ENCODE results near the gene GET4.

Gene GET4

DNA sequence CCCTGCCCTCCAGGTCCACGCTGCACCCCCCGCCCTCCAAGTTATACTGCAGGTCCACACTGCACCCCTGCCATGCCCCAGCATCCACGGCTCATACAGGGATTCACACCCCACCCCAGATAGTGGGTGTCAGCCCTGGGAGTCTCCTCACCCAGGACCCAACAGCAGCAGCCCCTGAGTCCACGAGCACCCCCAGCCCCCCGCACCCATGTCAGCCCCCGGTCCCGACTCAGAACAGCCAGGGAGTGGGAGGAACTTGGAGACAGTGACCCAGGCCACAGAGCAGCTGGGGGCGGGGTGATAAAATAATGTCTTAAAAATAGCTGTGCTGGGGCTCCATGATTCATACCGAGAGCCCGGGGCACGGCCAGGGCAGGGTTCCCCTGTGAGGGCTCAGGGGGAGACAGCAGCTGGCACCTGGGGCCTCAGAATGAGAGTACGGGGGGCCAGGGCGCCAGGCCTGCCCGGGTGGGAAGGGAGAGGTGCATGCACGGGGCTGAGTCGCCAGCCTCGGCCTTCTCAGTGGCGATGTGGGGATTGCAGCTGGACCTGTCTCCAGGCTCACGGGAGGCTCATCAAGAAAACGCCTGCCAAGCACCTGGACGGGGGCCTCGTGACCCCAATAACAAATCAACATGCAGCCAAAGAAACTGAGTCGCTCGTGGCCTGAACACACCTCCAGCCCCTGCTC is 48.3 kb downstream of the GET4 start:
- no peak overlapping the region for H3K4me3 ChIP-seq (ENCODE audit: low read length)
- peaks cover 71% of the 10 kb centered on the region for H3K27me3 ChIP-seq (replicated peaks; ENCODE audit: insufficient read depth, low read length)
- no peak overlapping the region for H3K27ac ChIP-seq (ENCODE audit: low read length)
- H3K9ac ChIP-seq (ENCODE audit: low read length): no peak overlapping the region
- H4K20me1 ChIP-seq (ENCODE audit: insufficient read depth, low read length): no peaks in the 10 kb centered on the region
- no peaks in the 10 kb centered on the region for H3K9me2 ChIP-seq (replicated peaks; ENCODE audit: insufficient read depth, low read length)
- no peaks in the 10 kb centered on the region for H3K79me2 ChIP-seq (ENCODE audit: low read length)
- TF ChIP-seq CTCF (IDR thresholded peaks at IDR 0.05; ENCODE audit: low read length) (no peak), EZH2 (optimal IDR thresholded peaks at IDR 0.05; ENCODE audit: low read depth, low read length) (no peak), EZH2phosphoT487 (IDR thresholded peaks at IDR 0.05; ENCODE audit: low read length) (no peak)
- no peaks in the 10 kb centered on the region for H3K36me3 ChIP-seq (replicated peaks; ENCODE audit: insufficient read depth, low read length)
- DNase-seq: peak; percentile 21
- H3K4me2 ChIP-seq (ENCODE audit: low read depth, low read length): peak overlapping the region; percentile 62
- H3F3A ChIP-seq (ENCODE audit: insufficient read depth, low read length): peaks cover 5% of the 10 kb centered on the region; the same call in 1 of the 2 replicates
- no peaks in the 10 kb centered on the region for H3K9me3 ChIP-seq (replicated peaks; ENCODE audit: insufficient read depth, low read length)
- no peak overlapping the region for H2AFZ ChIP-seq (ENCODE audit: low read length)
- H3K4me1 ChIP-seq (ENCODE audit: low read length): peaks cover 21% of the 10 kb centered on the region

DNA sequence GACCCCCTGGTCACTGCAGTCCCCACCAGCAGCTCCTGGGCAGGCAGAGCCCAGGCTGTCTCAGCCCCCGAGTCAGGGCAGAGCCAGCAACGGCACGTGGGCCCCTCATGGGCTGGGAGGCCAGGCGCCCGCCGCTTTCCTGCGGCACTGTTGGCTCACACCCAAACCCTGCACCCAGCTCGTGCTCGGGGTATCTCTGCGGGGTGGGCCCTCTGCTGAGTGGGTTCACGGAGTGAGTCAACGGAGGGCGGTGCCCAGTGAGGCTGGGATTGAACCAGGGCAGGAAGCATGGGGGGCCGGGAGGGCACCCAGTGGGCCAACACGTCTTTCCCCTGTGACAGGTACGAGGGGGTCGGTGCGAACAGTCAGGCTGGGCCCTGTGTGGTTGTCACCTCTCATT is 49.2 kb downstream of the GET4 start:
- Histone ChIP-seq H3K36me3 (replicated peaks; ENCODE audit: insufficient read depth, low read length) (no peaks in the 10 kb centered on the region), H3F3A (ENCODE audit: insufficient read depth, low read length) (peaks cover 5% of the 10 kb centered on the region; the same call in 1 of the 2 replicates), H3K4me3 (ENCODE audit: low read length) (no peak overlapping the region), H3K9me3 (replicated peaks; ENCODE audit: insufficient read depth, low read length) (no peaks in the 10 kb centered on the region), H4K20me1 (ENCODE audit: insufficient read depth, low read length) (no peaks in the 10 kb centered on the region), H3K27ac (ENCODE audit: low read length) (no peak overlapping the region), H3K79me2 (ENCODE audit: low read length) (no peaks in the 10 kb centered on the region), H3K4me1 (ENCODE audit: low read length) (peaks cover 21% of the 10 kb centered on the region), H3K27me3 (replicated peaks; ENCODE audit: insufficient read depth, low read length) (peaks cover 77% of the 10 kb centered on the region), H3K4me2 (ENCODE audit: low read depth, low read length) (no peak overlapping the region), H3K9ac (ENCODE audit: low read length) (no peak overlapping the region), H2AFZ (ENCODE audit: low read length) (no peak overlapping the region), H3K9me2 (replicated peaks; ENCODE audit: insufficient read depth, low read length) (no peaks in the 10 kb centered on the region)
- no peak for DNase-seq
- TF ChIP-seq EZH2phosphoT487 (IDR thresholded peaks at IDR 0.05; ENCODE audit: low read length): no peak
- no peak for TF ChIP-seq EZH2 (optimal IDR thresholded peaks at IDR 0.05; ENCODE audit: low read depth, low read length)
- TF ChIP-seq CTCF (IDR thresholded peaks at IDR 0.05; ENCODE audit: low read length): no peak

GRCh38 chr7:926061-927030 is 50.0 kb downstream of the GET4 start:
- no peak for TF ChIP-seq EZH2 (optimal IDR thresholded peaks at IDR 0.05; ENCODE audit: low read depth, low read length)
- no peak for TF ChIP-seq EZH2phosphoT487 (IDR thresholded peaks at IDR 0.05; ENCODE audit: low read length)
- Histone ChIP-seq H4K20me1 (ENCODE audit: insufficient read depth, low read length) (no peaks in the 10 kb centered on the region), H3K9me3 (replicated peaks; ENCODE audit: insufficient read depth, low read length) (no peaks in the 10 kb centered on the region), H3K9me2 (replicated peaks; ENCODE audit: insufficient read depth, low read length) (no peaks in the 10 kb centered on the region), H3K4me3 (ENCODE audit: low read length) (no peak overlapping the region), H3K4me1 (ENCODE audit: low read length) (peaks cover 21% of the 10 kb centered on the region), H3K79me2 (ENCODE audit: low read length) (no peaks in the 10 kb centered on the region), H3K27me3 (replicated peaks; ENCODE audit: insufficient read depth, low read length) (peaks cover 77% of the 10 kb centered on the region), H3F3A (ENCODE audit: insufficient read depth, low read length) (peaks cover 5% of the 10 kb centered on the region; the same call in 1 of the 2 replicates), H3K4me2 (ENCODE audit: low read depth, low read length) (no peak overlapping the region), H3K27ac (ENCODE audit: low read length) (no peak overlapping the region), H3K9ac (ENCODE audit: low read length) (no peak overlapping the region), H3K36me3 (replicated peaks; ENCODE audit: insufficient read depth, low read length) (no peaks in the 10 kb centered on the region), H2AFZ (ENCODE audit: low read length) (no peak overlapping the region)
- DNase-seq: no peak
